DND-41 (cell line): ENCODE measurements around the gene PLS3.

Experiments
- ATAC-seq: fragments of 200-7000 bp; cut with Tn5 transposase; 3 replicates; pipeline ENCODE4 v1.9.1; 2021; ENCODE audit warnings: low read depth; ENCODE audit not compliant: insufficient read depth
- DNase-seq: peaks from one replicate; pipeline ENCODE4 v3.0.0-alpha.2; 2020
- H2AFZ ChIP-seq: 2 replicates; pipeline ENCODE4 v1.6.0; 2012; ENCODE audit warnings: low read depth, low read length
- H3K27ac ChIP-seq: 2 replicates; pipeline ENCODE4 v1.5.1; 2012; ENCODE audit warnings: low read length, inconsistent platforms
- H3K27me3 ChIP-seq: fragments of 200-600 bp; sonication (generic); 2 replicates; pipeline ENCODE4 v1.6.0; 2012; ENCODE audit warnings: low read length, mild to moderate bottlenecking, inconsistent platforms; ENCODE audit not compliant: insufficient read depth, poor library complexity
- H3K36me3 ChIP-seq: 2 replicates; pipeline ENCODE4 v1.5.1; 2012; ENCODE audit warnings: low read length, inconsistent platforms; ENCODE audit not compliant: insufficient read depth
- H3K4me1 ChIP-seq: 2 replicates; pipeline ENCODE4 v1.5.1; 2012; ENCODE audit warnings: mild to moderate bottlenecking, low read length; ENCODE audit not compliant: insufficient read depth
- H3K4me2 ChIP-seq: 2 replicates; pipeline ENCODE4 v1.6.0; 2012; ENCODE audit warnings: mild to moderate bottlenecking, moderate library complexity, low read length, inconsistent platforms; ENCODE audit not compliant: insufficient read depth
- H3K4me3 ChIP-seq, 2 experiments: fragments of 200-600 bp in 1 of 2; shearing (Covaris generic) in 1 of 2; 2 replicates each; pipeline ENCODE4 v1.5.1; 2012 to 2016; ENCODE audit warnings: inconsistent platforms in 2 of 2, low read length in 2 of 2, mild to moderate bottlenecking in 2 of 2, low read depth in 1 of 2, moderate library complexity in 1 of 2
- H3K79me2 ChIP-seq: 2 replicates; pipeline ENCODE4 v1.6.0; 2012; ENCODE audit warnings: low read length, inconsistent platforms; ENCODE audit not compliant: insufficient read depth
- H3K9ac ChIP-seq: 2 replicates; pipeline ENCODE4 v1.6.0; 2012; ENCODE audit warnings: low read depth, mild to moderate bottlenecking, inconsistent platforms, low read length, moderate library complexity
- H3K9me3 ChIP-seq: 2 replicates; pipeline ENCODE4 v1.5.1; 2012; ENCODE audit warnings: low read length, moderate library complexity, mild to moderate bottlenecking, inconsistent platforms; ENCODE audit not compliant: insufficient read depth, severe bottlenecking
- H4K20me1 ChIP-seq: 2 replicates; pipeline ENCODE4 v1.6.0; 2012; ENCODE audit warnings: low read length; ENCODE audit not compliant: insufficient read depth
- EZH2 ChIP-seq: IDR thresholded peaks from 3 replicates; pipeline ENCODE4 v1.6.1; 2012; ENCODE audit warnings: borderline replicate concordance, low read depth, mild to moderate bottlenecking, moderate library complexity, low read length, inconsistent platforms; ENCODE audit not compliant: severe bottlenecking
- TF ChIP-seq, protein P1 (sequence below): IDR thresholded peaks from 2 replicates; pipeline ENCODE4 v1.5.1; 2012; ENCODE audit warnings: borderline replicate concordance, low read length, moderate library complexity, mild to moderate bottlenecking; ENCODE audit not compliant: poor library complexity, severe bottlenecking; ENCODE audit errors: extremely low read depth

Gene PLS3

DNA sequence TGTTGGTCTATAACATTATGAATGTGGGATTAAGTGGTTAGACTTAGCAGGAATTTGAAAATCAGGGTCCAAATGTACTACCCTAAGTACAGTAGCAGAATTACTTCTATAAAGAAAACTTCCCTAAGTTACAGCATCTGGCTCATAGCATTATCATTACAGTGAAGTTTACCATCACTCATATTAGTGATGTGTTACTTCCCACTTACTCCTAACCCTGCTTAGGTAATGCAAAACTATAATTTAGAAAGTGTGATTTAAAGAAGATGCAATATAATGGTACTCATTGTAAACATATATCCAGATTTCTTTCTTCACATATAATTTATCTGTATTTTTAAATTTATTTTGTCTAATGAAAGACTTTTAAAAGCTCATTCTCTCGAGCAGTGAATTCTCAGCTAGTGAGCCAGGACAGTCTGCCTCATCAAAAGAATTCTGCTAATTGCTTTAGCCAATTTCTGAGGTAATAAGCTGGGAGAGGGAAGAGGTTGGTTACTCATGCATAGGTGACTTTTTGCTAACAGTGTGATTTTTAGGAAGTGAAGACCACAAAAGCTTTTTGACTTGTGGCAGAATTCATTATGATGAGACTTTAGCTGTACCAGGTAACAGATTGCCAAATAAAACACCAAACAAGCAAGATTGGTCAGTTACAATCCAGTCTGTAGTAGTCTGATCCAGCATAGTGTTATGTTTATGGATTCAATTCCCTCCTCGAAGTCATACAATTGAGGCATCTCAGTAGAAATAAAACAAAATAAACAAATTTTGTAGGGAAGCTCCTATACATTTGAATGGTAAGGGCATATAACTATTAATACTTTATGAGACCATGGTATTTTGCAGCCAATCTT is 21.0 kb downstream of the PLS3 start:
- H3K79me2 ChIP-seq: no peaks in the 10 kb centered on the region
- H3K27me3 ChIP-seq: no peaks in the 10 kb centered on the region
- no peak for ATAC-seq
- no peak overlapping the region for H3K4me3 ChIP-seq
- H3K36me3 ChIP-seq: no peaks in the 10 kb centered on the region
- H3K4me2 ChIP-seq: no peak overlapping the region
- H3K9me3 ChIP-seq: no peaks in the 10 kb centered on the region
- TF ChIP-seq, protein P1, sequence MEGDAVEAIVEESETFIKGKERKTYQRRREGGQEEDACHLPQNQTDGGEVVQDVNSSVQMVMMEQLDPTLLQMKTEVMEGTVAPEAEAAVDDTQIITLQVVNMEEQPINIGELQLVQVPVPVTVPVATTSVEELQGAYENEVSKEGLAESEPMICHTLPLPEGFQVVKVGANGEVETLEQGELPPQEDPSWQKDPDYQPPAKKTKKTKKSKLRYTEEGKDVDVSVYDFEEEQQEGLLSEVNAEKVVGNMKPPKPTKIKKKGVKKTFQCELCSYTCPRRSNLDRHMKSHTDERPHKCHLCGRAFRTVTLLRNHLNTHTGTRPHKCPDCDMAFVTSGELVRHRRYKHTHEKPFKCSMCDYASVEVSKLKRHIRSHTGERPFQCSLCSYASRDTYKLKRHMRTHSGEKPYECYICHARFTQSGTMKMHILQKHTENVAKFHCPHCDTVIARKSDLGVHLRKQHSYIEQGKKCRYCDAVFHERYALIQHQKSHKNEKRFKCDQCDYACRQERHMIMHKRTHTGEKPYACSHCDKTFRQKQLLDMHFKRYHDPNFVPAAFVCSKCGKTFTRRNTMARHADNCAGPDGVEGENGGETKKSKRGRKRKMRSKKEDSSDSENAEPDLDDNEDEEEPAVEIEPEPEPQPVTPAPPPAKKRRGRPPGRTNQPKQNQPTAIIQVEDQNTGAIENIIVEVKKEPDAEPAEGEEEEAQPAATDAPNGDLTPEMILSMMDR: no peak
- no peak for TF ChIP-seq EZH2
- no peak for DNase-seq
- H3K27ac ChIP-seq: no peak overlapping the region
- H3K4me1 ChIP-seq: no peaks in the 10 kb centered on the region
- H3K9ac ChIP-seq: no peak overlapping the region
- no peak overlapping the region for H2AFZ ChIP-seq
- no peaks in the 10 kb centered on the region for H4K20me1 ChIP-seq

DNA sequence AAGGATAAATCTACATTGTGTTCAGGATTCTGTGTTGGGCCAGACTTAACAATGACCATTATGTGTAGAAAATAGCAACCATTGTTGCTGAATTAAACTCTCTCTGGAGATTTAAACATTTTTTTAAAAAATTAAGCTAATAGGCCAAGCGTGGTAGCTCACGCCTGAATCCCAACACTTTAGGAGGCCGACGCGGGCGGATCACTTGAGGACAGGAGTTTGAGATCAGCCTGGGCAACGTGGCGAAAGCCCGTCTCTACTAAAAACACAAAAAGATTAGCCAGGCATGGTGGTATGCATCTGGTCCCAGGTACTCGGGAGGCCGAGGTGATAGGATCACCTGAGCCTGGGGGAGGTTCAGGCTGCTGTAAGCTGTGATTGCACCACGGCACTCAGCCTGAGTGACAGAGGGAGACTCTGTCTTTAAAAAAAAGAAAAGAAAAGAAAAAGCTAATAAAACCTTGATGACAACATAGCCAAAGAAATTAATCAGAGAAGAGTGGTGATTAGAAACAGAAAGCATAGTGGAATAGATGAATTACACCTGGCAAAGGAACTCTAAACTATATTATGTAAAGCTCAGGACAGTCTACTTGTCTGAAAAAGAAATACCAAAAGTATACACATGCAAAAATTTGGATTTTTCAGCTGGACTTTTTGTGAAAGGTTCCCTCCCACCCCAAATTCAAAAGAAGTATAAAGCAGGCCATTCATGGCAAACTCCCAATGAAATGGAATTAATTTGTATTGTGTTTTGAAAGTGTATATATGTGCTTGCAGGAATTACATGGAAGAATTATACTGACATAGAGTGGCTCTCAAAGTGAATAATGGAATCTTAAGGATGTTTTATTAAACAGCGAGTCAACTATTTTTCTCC is 21.9 kb downstream of the PLS3 start:
- Histone ChIP-seq H3K9ac (no peak overlapping the region), H3K9me3 (no peaks in the 10 kb centered on the region), H3K36me3 (no peaks in the 10 kb centered on the region), H4K20me1 (no peaks in the 10 kb centered on the region), H3K4me2 (no peak overlapping the region), H3K27me3 (no peaks in the 10 kb centered on the region), H2AFZ (no peak overlapping the region), H3K79me2 (no peaks in the 10 kb centered on the region), H3K27ac (no peak overlapping the region), H3K4me3 (no peak overlapping the region), H3K4me1 (no peaks in the 10 kb centered on the region)
- TF ChIP-seq, protein P1: no peak
- TF ChIP-seq EZH2: no peak
- DNase-seq: no peak
- no peak for ATAC-seq

DNA sequence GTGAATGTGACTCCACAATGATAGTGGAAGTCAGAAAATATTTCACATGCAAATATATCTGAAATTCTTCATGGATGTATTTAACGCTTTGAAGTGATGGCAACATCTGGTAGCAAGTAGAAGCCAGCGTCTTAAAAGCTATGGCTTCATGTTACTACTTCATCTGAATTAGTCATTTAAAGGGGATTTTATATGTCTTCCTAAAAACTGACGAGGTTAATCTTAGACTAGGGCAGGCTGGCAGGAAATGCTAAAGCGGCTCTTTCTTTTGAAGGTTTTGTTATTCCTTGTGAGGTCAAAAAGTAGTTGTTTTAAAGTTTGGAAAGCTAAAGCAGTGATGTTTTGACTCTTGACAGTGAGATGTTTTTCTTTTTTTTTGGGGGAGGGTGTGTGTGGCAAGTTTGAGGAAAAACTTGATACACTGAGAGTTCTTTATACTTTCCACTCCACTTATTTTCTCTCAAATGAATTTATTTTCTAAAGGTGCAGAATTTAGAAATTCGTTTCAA is 22.6 kb downstream of the PLS3 start:
- no peaks in the 10 kb centered on the region for H3K4me1 ChIP-seq
- H3K36me3 ChIP-seq: no peaks in the 10 kb centered on the region
- H3K27me3 ChIP-seq: no peaks in the 10 kb centered on the region
- H3K9me3 ChIP-seq: no peaks in the 10 kb centered on the region
- no peak for DNase-seq
- TF ChIP-seq EZH2: no peak
- TF ChIP-seq, protein P1: no peak
- no peak overlapping the region for H3K4me2 ChIP-seq
- ATAC-seq: no peak
- no peak overlapping the region for H2AFZ ChIP-seq
- no peak overlapping the region for H3K9ac ChIP-seq
- no peak overlapping the region for H3K27ac ChIP-seq
- H3K4me3 ChIP-seq: no peak overlapping the region
- no peaks in the 10 kb centered on the region for H3K79me2 ChIP-seq
- H4K20me1 ChIP-seq: no peaks in the 10 kb centered on the region
